Esophagus muscularis mucosa (tissue), 3 donors: Measurements from ENCODE around the gene MYOF.

Source experiments
- POLR2A ChIP-seq: fragments of 450-650 bp; IDR thresholded peaks from one replicate; pipeline ENCODE4 v1.6.1; 2017; ENCODE audit warnings: antibody characterized with exemption, moderate library complexity, mild to moderate bottlenecking, low read depth
- POLR2AphosphoS5 ChIP-seq, 2 donors: sonication (generic); formaldehyde crosslinking; IDR thresholded peaks; one replicate each; pipeline ENCODE4 v1.6.1; 2017; ENCODE audit warnings: antibody characterized with exemption in 2 of 2
- TF ChIP-seq, protein P1 (sequence below), 3 experiments: fragments of 200-600 bp in 2 of 3; fragments of 450-650 bp in 1 of 3; sonication (generic) in 2 of 3; IDR thresholded peaks; one replicate each; pipeline ENCODE4 v1.5.1; 2017 to 2019; ENCODE audit warnings: antibody characterized with exemption in 3 of 3, mild to moderate bottlenecking in 2 of 3, moderate library complexity in 1 of 3

DNA sequence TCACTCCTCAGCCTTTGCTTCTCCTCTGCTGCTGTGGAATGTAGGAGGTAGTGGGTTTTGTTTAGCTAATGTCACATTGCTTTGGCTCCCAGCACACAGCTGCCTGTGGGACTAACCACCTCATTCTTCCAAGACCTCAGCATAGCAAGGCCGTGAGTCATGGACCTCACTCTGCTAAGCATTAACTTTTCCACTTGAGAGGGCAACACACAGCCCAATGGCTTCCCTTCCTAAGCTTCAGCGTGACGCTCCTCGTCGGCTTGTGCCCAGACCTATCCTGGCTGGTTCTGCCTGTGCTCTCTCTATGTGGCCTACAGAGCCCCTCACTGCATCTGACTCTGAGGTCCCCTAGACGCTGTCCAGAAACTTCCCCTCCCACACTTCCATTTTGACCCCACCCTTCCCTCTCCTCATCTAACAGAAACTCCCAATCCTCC is 23.3 kb downstream of the MYOF start:
- TF ChIP-seq POLR2AphosphoS5 (IDR thresholded peaks at IDR 0.05) (peak; percentile 90 to 93), POLR2A (no peak)
- TF ChIP-seq, protein P1, sequence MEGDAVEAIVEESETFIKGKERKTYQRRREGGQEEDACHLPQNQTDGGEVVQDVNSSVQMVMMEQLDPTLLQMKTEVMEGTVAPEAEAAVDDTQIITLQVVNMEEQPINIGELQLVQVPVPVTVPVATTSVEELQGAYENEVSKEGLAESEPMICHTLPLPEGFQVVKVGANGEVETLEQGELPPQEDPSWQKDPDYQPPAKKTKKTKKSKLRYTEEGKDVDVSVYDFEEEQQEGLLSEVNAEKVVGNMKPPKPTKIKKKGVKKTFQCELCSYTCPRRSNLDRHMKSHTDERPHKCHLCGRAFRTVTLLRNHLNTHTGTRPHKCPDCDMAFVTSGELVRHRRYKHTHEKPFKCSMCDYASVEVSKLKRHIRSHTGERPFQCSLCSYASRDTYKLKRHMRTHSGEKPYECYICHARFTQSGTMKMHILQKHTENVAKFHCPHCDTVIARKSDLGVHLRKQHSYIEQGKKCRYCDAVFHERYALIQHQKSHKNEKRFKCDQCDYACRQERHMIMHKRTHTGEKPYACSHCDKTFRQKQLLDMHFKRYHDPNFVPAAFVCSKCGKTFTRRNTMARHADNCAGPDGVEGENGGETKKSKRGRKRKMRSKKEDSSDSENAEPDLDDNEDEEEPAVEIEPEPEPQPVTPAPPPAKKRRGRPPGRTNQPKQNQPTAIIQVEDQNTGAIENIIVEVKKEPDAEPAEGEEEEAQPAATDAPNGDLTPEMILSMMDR (IDR thresholded peaks at IDR 0.05), result no peak
